Activated gamma-delta T cell (primary cell): ENCODE measurements around the gene MRPL24.

ENCODE experiments used
- DNase-seq: peaks from one replicate; lab custom pipeline; 2025; lab: John Stamatoyannopoulos, UW

Gene MRPL24

GRCh38 chr1:156709757-156710489 is 31.0 kb downstream of the MRPL24 start:
- DNase-seq, result no peak

- no peak for DNase-seq
These were observed 31.9 kb downstream of the MRPL24 start for GRCh38 chr1:156709031-156709430.

GRCh38 chr1:156708218-156708661 is 32.6 kb downstream of the MRPL24 start:
- DNase-seq, result no peak

GRCh38 chr1:156707417-156708217 is 33.3 kb downstream of the MRPL24 start:
- no peak for DNase-seq

GRCh38 chr1:156706657-156707416 is 34.1 kb downstream of the MRPL24 start:
- no peak for DNase-seq

- peak; percentile 26 for DNase-seq
These were observed 34.8 kb downstream of the MRPL24 start for GRCh38 chr1:156705918-156706656.

- no peak for DNase-seq
These were observed 35.5 kb downstream of the MRPL24 start, which contains the start of gene CRABP2 for GRCh38 chr1:156705321-156705917. Gene CRABP2, minus strand, starts transcription at chr1:156705583. Its CDS starts 137 bp downstream, at chr1:156705446.

GRCh38 chr1:156704930-156705320 is 36.0 kb downstream of the MRPL24 start:
- DNase-seq, result peak; percentile 27

- no peak for DNase-seq
These were observed 36.6 kb downstream of the MRPL24 start for GRCh38 chr1:156704166-156704711.

GRCh38 chr1:156703741-156704140 is 37.1 kb downstream of the MRPL24 start:
- no peak for DNase-seq

GRCh38 chr1:156703336-156703735 is 37.6 kb downstream of the MRPL24 start:
- DNase-seq, result no peak

- no peak for DNase-seq
These were observed 40.0 kb downstream of the MRPL24 start for GRCh38 chr1:156700736-156701531.

- DNase-seq, result no peak
These were observed 41.9 kb downstream of the MRPL24 start for GRCh38 chr1:156698995-156699394.

- no peak for DNase-seq
These were observed 43.4 kb downstream of the MRPL24 start for GRCh38 chr1:156697481-156697880.

GRCh38 chr1:156696755-156697154 is 44.1 kb downstream of the MRPL24 start:
- DNase-seq, result no peak

GRCh38 chr1:156694690-156694962 is 46.3 kb downstream of the MRPL24 start:
- no peak for DNase-seq

GRCh38 chr1:156693848-156694689 is 46.8 kb downstream of the MRPL24 start:
- DNase-seq, result no peak

GRCh38 chr1:156692925-156693847 is 47.7 kb downstream of the MRPL24 start:
- DNase-seq, result no peak
